Activated CD4-positive, alpha-beta T cell treated with anti-CD3 and anti-CD28 coated beads, Interleukin-2, amount 10 ng/mL, durations not matched to agents 24 days and 14 days (primary cell): ENCODE data around the gene MBIP. TPM values are rescaled to one million over a fixed set of nuclear protein-coding genes. Genes with fewer than 3 reads are reported as not detected.

ENCODE experiments used
- DNase-seq: peaks from one replicate; pipeline ENCODE4 v3.0.0; 2022
- H3K27ac Mint-ChIP-seq: one replicate; pipeline ENCODE4 v1.8.0; 2022; ENCODE audit warnings: mild to moderate bottlenecking, mixed read lengths
- H3K27me3 Mint-ChIP-seq: one replicate; pipeline ENCODE4 v1.8.0; 2022; ENCODE audit warnings: mixed read lengths
- H3K36me3 Mint-ChIP-seq: one replicate; pipeline ENCODE4 v1.8.0; 2022; ENCODE audit warnings: low read depth, mild to moderate bottlenecking, mixed read lengths
- H3K4me1 Mint-ChIP-seq: one replicate; pipeline ENCODE4 v1.8.0; 2021; ENCODE audit warnings: mixed read lengths
- H3K4me3 Mint-ChIP-seq: one replicate; pipeline ENCODE4 v1.8.0; 2022; ENCODE audit warnings: mild to moderate bottlenecking, moderate library complexity, mixed read lengths
- H3K9me3 Mint-ChIP-seq: one replicate; pipeline ENCODE4 v1.8.0; 2021; ENCODE audit warnings: mixed read lengths
- intact Hi-C: fragments of 100-400 bp; cut with micrococcal nuclease; formaldehyde crosslinking; loops from one replicate; pipeline ENCODE4 v1.15.1; 2023
- total RNA-seq: library from RNA; stranded (reverse); gene quantifications from 2 replicates; pipeline ENCODE4 v1.2.3, GENCODE V29; 2022

The MBIP gene
- total RNA-seq, 1 donor from 2014 or later = 30.3 TPM

DNA sequence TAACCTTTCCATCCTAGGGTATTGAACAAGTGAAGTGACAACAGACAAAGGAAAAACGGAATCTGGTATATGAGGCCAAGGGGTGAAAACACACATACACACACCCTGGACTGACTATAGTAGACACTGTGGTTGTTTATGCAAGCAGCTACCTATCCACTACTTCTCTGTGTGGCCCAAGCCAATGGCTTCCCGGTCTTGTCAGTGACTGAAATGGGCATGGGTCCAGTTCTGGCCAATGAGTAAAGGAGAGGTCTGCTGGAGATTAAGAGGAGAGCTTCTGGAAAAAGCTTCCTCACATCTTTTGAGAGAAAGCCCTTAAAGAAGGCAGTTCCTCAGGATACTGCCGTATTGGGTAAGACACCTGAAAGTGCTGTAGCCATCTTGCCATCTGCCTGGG is 19.3 kb downstream of the MBIP start:
- no peak for DNase-seq
- intact Hi-C loops = no loop called here
- Mint-ChIP-seq H3K4me3 (no peak overlapping the region), H3K9me3 (no peaks in the 10 kb centered on the region), H3K4me1 (no peaks in the 10 kb centered on the region), H3K36me3 (peaks cover 53% of the 10 kb centered on the region), H3K27me3 (no peaks in the 10 kb centered on the region), H3K27ac (no peak overlapping the region)

DNA sequence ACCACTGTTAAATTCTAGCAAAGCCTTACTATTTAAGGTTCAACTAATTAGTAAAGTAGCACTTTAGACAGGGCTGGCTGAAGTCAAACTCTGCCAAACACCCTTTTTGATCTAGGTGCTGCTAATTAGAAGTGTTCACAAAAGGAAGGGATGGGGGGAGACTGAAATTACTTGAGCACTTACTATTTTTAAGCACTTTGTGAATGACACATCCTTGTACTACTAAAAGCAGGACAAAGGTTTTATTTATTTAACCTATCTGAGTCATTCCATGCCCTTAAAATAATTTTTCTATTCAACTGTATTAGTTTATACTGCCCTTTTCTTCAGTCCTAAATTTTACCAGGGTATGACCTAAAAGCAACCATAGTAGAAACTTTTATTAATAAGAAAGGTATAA is 20.1 kb downstream of the MBIP start:
- H3K27ac Mint-ChIP-seq = no peak overlapping the region
- DNase-seq = no peak
- peaks cover 46% of the 10 kb centered on the region for H3K36me3 Mint-ChIP-seq
- intact Hi-C loops = no loop called here
- no peaks in the 10 kb centered on the region for H3K4me1 Mint-ChIP-seq
- H3K27me3 Mint-ChIP-seq = no peaks in the 10 kb centered on the region
- H3K4me3 Mint-ChIP-seq = no peak overlapping the region
- no peaks in the 10 kb centered on the region for H3K9me3 Mint-ChIP-seq

DNA sequence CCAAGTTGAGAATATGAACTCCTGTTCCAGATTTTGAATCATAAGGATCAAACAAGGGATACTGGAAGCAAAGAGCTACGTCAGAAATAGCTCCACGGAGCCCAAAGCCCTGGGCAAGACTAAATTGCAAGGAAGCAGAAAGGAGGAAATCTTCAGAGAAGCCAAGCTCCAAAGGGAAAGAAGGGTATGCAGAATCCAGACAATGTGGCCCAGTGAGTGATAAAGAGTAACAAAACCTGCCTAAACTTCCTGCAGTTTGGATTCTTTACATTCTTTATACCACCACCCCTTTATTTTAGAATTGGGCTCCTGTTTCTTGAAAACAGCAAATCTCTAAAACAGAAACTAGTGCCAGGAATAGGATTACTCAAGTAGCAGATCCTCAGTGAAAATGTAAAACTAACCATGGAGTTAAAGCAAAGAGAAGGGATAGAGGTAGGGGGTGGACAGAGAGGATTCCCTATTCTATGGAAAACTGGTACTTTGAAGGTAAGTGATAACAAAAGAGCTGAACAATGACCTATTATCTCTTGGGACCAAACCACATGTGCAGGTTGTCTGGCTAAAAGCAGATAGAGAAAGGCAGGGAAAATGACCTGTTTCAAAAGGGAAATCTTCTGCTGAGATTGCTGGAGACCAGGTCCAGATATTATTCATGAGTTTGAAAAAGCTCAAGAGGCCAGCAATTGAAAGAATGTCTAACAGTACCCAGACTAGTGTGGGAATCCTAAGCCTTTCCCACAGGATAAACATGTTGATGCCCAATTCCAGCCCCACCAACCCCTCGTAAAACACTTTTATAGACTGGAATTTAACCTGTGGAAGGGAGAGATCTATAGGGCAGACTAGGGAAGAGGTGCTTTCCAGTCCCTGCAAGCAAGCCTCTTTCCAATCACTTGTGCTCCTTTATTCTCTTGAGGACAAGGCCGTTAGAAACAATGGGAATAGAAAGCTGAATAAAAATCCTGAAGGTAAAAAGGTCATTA is 24.5 kb downstream of the MBIP start:
- no peak for DNase-seq
- Mint-ChIP-seq H3K27ac (no peak overlapping the region), H3K27me3 (peaks cover under 1% of the 10 kb centered on the region), H3K4me3 (no peak overlapping the region), H3K36me3 (peaks cover 23% of the 10 kb centered on the region), H3K4me1 (no peaks in the 10 kb centered on the region), H3K9me3 (no peaks in the 10 kb centered on the region)
- intact Hi-C loops = no loop called here

DNA sequence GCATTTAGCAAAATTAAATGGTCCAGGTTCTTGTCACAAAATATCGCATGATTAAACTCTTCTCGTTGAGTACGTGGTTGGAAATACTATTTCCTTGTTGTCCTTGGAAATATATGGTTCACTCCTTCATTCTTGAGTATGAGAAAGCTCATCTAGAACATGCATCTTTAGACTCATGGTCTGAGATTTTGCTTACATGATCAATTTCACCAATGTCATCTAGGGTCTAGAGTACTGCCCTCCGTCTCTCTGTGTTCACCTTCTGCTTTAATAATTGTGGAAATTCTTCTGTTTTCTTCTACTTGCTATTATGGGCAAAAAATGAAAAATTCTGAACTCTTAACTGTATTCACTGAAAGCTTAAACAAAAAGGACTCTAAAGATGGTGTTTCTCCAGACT is 25.9 kb downstream of the MBIP start:
- peaks cover 23% of the 10 kb centered on the region for H3K36me3 Mint-ChIP-seq
- no peaks in the 10 kb centered on the region for H3K4me1 Mint-ChIP-seq
- intact Hi-C loops = no loop called here
- no peaks in the 10 kb centered on the region for H3K9me3 Mint-ChIP-seq
- no peak overlapping the region for H3K4me3 Mint-ChIP-seq
- peaks cover 7% of the 10 kb centered on the region for H3K27me3 Mint-ChIP-seq
- no peak overlapping the region for H3K27ac Mint-ChIP-seq
- DNase-seq = no peak

DNA sequence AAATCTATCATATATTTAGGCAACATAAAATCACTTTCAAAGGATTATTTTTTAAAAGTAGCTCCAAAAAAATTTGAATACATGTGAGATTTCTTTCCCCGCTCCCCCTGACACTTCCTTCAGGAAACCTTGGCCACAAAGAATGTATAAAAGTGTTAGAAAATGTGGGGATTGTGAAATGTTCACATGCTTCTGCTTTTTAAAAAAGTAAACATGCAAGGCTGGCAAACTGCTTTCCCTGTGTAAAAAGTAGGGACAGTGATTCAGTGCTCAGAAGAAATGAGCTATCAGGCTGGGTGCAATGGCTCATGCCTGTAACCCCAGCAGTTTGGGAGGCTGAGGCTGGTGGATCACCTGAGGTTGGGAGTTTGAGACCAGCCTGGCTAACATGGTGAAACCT is 26.6 kb downstream of the MBIP start:
- Mint-ChIP-seq H3K4me3 (no peak overlapping the region), H3K4me1 (no peaks in the 10 kb centered on the region), H3K27me3 (peaks cover 7% of the 10 kb centered on the region), H3K9me3 (no peaks in the 10 kb centered on the region), H3K36me3 (peaks cover 19% of the 10 kb centered on the region), H3K27ac (no peak overlapping the region)
- intact Hi-C loops = no loop called here
- DNase-seq = no peak

DNA sequence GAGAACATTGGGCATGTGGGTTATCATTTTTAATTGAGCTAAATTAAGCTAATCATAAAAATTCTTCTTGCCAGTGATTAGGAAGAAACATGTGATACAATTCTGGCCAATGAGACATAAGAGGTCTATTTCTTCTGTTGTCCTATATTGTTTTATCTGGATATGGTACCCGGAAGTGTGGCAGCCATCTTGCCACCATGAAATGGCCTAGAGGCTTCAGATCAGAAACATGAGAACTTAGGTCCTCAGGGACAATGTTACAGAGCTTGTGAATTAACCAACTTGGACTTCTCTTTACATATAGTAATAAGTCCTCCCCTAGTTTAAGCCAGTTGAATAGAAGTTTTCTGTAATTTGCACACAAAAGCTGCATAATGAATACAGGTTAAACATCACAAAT is 30.5 kb downstream of the MBIP start:
- Mint-ChIP-seq H3K27me3 (peaks cover 12% of the 10 kb centered on the region), H3K36me3 (no peaks in the 10 kb centered on the region), H3K27ac (no peak overlapping the region), H3K4me1 (no peaks in the 10 kb centered on the region), H3K4me3 (no peak overlapping the region), H3K9me3 (no peaks in the 10 kb centered on the region)
- intact Hi-C loops = no loop called here
- DNase-seq = no peak

DNA sequence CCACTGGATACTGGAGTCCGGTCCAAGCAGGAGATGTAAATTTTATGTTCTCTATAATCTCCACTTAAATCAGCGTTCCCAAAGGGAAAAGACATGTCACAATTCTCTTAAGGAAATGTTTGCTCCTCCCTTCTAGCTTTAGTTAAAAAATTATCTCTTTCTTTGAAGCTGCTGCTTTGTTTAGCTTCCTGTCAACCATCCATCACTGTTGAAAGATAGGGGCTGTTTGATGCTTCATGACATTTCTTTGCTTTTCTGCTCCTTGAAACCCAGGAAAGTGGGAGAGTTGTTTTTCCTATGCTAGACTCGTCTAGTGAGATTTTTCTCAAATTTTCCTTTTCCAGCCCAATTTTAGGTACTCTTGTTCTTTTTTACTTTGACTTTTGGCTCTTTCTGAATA is 31.9 kb downstream of the MBIP start:
- H3K4me1 Mint-ChIP-seq = no peaks in the 10 kb centered on the region
- H3K9me3 Mint-ChIP-seq = no peaks in the 10 kb centered on the region
- no peak for DNase-seq
- intact Hi-C loops = no loop called here
- no peaks in the 10 kb centered on the region for H3K36me3 Mint-ChIP-seq
- H3K27ac Mint-ChIP-seq = no peak overlapping the region
- H3K4me3 Mint-ChIP-seq = no peak overlapping the region
- peaks cover 17% of the 10 kb centered on the region for H3K27me3 Mint-ChIP-seq

DNA sequence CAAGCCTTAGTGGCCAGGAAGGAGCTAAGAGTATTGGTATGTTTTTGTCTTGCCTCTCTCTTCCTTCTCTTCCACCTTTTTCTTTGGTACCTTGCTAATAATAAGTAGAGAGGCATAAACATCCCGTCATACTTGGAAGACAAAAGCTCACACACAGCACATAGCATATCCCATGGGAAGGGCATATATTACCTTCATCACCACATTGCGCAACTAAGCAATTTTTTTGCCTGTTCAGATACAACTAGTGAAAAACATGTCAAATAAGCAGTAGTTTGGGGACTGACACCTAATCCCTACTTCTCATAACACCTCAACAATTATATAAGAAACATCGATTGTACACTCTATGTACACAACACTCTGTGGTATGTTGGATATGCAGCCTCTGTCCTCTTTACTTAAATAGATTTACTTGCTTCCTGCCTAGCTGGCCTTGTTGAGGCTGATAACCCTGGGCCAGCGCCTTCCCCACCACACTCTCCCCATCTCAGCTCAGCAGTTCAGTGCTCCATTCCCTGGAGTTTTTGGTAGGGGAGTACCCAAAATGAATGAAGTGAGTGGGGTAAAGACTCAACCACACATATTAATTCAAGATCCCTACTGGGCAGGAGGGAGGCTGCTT is 35.4 kb downstream of the MBIP start:
- no peaks in the 10 kb centered on the region for H3K36me3 Mint-ChIP-seq
- intact Hi-C loops = no loop called here

DNA sequence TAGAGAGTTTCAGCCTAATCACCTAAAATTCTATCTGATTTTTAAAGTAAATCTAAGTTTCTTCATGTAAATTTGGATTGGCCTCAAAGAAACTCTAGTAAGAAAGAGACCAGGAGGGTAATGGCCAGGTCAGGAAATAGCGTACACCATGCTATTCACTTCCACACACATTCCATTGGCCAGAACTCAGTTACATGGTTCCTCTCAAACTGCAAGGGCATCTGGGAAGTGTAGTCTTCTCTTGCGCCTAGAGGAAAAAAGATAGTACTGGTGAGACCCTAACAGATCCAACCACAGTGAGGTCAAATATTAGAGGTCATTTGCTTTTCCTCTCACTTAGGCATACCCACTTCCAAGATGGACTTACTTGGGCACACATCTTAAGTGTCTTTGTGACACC is 39.1 kb downstream of the MBIP start:
- no peaks in the 10 kb centered on the region for H3K36me3 Mint-ChIP-seq
- H3K27me3 Mint-ChIP-seq = peaks cover 31% of the 10 kb centered on the region
- no peak overlapping the region for H3K27ac Mint-ChIP-seq
- H3K9me3 Mint-ChIP-seq = no peaks in the 10 kb centered on the region
- DNase-seq = no peak
- H3K4me3 Mint-ChIP-seq = no peak overlapping the region
- H3K4me1 Mint-ChIP-seq = no peaks in the 10 kb centered on the region
- intact Hi-C loops = no loop called here

More for the DNA sequence above, 35.4 kb downstream of the MBIP start:
- Mint-ChIP-seq H3K4me1 (no peaks in the 10 kb centered on the region), H3K9me3 (no peaks in the 10 kb centered on the region), H3K27me3 (peaks cover 26% of the 10 kb centered on the region), H3K4me3 (no peak overlapping the region), H3K27ac (no peak overlapping the region)
- no peak for DNase-seq

DNA sequence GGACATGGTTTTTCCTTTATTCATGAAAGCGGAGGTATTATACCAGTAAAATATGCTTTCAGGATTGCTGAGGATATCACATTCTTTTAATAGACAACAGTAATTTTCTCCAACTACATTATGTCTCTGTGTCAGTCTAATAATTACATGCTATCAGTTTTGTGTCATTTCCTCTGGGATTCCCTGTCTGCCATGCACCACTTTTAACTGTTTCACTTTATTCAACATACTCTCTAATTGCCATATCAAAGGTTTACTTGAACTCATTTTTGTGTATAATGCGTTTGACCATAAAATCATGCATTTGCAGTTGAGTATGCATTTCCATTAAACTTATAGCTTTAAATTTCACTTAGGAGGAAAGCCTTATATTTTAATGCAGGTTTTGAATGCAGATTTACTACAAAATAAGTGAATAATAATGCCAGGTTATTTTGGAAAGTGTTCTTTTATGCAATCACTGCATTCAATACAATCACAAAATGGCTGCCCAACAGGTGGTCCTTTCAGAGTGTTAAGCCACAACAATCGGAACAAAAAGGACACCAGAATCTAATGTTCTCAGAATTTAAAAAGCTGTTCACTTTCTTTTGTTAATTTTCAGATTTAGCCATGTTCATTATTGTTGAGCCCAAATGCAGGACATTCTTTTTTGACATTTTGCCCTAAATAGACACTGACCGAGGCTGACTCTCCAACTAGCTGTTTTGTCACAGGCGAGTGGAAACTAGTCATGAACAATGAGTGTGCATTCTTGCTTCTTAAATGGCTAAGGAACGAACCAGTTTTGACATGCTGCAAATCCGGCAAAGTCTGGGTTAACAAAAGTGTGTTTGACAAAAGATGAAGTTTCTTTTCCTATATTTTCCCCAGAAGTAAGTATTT is 40.9 kb downstream of the MBIP start:
- peaks cover 33% of the 10 kb centered on the region for H3K27me3 Mint-ChIP-seq
- H3K4me3 Mint-ChIP-seq = no peak overlapping the region
- H3K9me3 Mint-ChIP-seq = no peaks in the 10 kb centered on the region
- H3K36me3 Mint-ChIP-seq = no peaks in the 10 kb centered on the region
- intact Hi-C loops = no loop called here
- no peak overlapping the region for H3K27ac Mint-ChIP-seq
- DNase-seq = no peak
- H3K4me1 Mint-ChIP-seq = no peaks in the 10 kb centered on the region

DNA sequence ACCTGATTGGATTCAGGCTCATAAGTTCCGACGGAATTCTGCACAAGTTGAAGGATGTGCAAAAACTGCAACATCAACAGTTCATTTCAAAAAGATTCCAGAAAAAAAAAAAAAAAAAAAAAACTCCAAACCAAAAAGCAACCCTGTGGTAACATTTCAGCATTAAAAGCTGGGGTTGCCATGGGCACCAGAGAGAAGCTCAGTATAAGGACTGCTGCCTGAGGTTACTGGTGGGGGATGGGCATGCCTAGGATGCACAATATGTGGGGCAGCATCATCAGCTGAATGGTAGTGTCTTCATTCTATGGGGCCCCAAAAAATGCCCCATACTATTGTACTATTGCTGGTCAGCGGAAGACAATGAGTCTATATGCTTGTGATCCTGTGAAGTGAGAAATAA is 44.7 kb downstream of the MBIP start:
- intact Hi-C loops = no loop called here
- DNase-seq = no peak
- Mint-ChIP-seq H3K9me3 (no peaks in the 10 kb centered on the region), H3K4me1 (peaks cover 6% of the 10 kb centered on the region), H3K27ac (no peak overlapping the region), H3K4me3 (no peak overlapping the region), H3K36me3 (no peaks in the 10 kb centered on the region), H3K27me3 (peaks cover 48% of the 10 kb centered on the region)

DNA sequence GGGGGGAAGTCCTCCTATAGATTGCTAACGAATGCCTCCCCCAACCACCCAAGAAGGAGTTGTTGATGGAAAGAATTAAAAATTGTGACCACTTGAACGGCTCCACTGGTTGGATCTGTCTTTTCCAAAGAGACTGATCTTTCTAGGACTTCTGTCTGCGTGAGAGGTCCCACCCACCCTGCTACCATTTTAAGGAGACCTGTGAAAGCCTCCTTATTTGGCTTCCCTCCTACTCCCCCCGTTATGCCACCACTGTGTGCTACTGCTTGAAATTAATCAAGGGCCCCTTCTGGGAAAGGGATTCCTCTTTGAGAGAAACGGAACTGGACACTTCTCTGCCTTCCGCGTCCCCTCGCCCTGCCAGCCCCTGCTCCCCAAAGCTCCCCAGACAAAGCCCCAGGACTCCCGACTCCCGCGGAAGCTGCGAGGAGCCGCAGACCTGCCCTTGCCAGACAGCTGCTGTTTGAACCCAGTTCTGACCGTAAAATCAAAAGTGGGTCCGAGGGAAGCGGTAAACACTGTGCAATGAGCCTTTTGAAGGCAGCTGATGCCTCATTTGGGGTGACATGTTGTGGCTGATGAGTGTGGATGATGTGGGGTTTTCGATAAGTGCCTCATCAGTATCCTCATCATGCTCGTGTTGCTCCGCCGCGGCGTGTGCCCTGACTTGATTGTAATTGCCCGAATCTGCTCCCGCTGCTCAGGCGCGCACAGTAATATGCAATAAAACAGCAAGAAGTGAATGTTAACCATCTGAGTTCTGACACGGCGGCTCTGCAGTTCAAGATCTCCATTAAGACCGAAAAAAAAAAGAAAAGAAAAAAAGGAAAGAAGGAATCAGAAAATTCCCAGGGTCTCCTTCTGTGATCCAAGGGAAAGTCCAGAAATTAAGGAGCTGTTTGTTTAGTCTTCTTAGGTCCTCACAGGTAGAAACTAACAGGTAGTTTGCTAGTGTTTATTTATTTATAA is 48.2 kb downstream of the MBIP start:
- DNase-seq = peak; percentile 56
- intact Hi-C loops = no loop called here
- H3K9me3 Mint-ChIP-seq = no peaks in the 10 kb centered on the region
- peak overlapping the region; percentile 35 for H3K27ac Mint-ChIP-seq
- no peaks in the 10 kb centered on the region for H3K36me3 Mint-ChIP-seq
- H3K27me3 Mint-ChIP-seq = peaks cover 51% of the 10 kb centered on the region
- H3K4me1 Mint-ChIP-seq = peaks cover 6% of the 10 kb centered on the region
- H3K4me3 Mint-ChIP-seq = peak overlapping the region; percentile 73

DNA sequence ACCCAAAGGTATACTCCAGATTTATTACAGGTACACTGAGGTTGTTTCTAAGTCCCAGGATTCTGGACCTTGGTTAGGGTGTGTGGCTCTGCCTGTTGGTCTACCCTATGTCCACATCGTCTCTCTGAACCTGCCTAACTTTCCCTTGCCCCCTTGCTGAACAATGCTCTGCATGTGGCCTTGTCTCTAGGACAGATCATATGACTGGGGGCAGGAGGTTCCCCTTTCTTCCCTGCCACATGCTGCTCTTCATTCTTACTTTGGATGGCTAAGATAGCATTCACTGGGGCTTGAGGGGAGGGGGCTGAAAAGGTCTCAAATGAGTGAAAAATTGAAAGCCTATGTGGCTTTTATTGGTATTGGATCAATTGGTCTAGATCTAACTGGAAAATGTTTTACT is 49.2 kb downstream of the MBIP start:
- intact Hi-C loops = no loop called here
- no peak overlapping the region for H3K27ac Mint-ChIP-seq
- H3K4me1 Mint-ChIP-seq = peaks cover 6% of the 10 kb centered on the region
- H3K27me3 Mint-ChIP-seq = peaks cover 43% of the 10 kb centered on the region
- DNase-seq = no peak
- H3K36me3 Mint-ChIP-seq = no peaks in the 10 kb centered on the region
- H3K9me3 Mint-ChIP-seq = no peaks in the 10 kb centered on the region
- H3K4me3 Mint-ChIP-seq = no peak overlapping the region
